T-helper 17 cell (primary cell): ENCODE data around the gene AK4. TPM values are rescaled to one million over a fixed set of nuclear protein-coding genes. Genes with fewer than 3 reads are reported as not detected.
A peak's percentile ranks its signal among the peaks of the same experiment; 100 is the strongest.
"Not testable (repeated sequence)": the region's sequence is repeated elsewhere in the genome, so short reads cannot be mapped to it uniquely, and the experiment has no call there.

ENCODE experiments used
- ATAC-seq: fragments of 150-1000 bp; cut with Tn5 transposase; 2 replicates; pipeline ENCODE4 v1.10.0; 2021; ENCODE audit warnings: mild to moderate bottlenecking, moderate library complexity
- DNase-seq, 3 donors: peaks; one replicate each; pipeline versions ENCODE4 v3.0.0 to v3.0.0-alpha.2; 2020 to 2021
- H3K9me3 ChIP-seq: one replicate; pipeline ENCODE4 v1.7.0; 2013; ENCODE audit warnings: low read length, mild to moderate bottlenecking; ENCODE audit not compliant: control insufficient read depth, poor library complexity, severe bottlenecking
- H3K27ac Mint-ChIP-seq: one replicate; pipeline ENCODE4 v1.8.0; 2022; ENCODE audit warnings: mild to moderate bottlenecking, moderate library complexity, mixed read lengths
- H3K27me3 Mint-ChIP-seq: one replicate; pipeline ENCODE4 v1.8.0; 2022; ENCODE audit warnings: mixed read lengths
- H3K36me3 Mint-ChIP-seq: one replicate; pipeline ENCODE4 v1.8.0; 2022; ENCODE audit warnings: low read depth, mixed read lengths
- H3K4me1 Mint-ChIP-seq: one replicate; pipeline ENCODE4 v1.8.0; 2022; ENCODE audit warnings: mild to moderate bottlenecking, mixed read lengths
- H3K4me3 Mint-ChIP-seq: one replicate; pipeline ENCODE4 v1.8.0; 2022; ENCODE audit warnings: mild to moderate bottlenecking, moderate library complexity, mixed read lengths
- total RNA-seq, 4 donors: library from RNA in 2 of 4; stranded (reverse) in 2 of 4; gene quantifications; one replicate each; pipeline ENCODE4 v1.2.3 and lab custom pipeline; 2022 to 2026

AK4 gene
- total RNA-seq, 2 donors from 2014 or later, result 0.05 to 0.07 TPM

DNA sequence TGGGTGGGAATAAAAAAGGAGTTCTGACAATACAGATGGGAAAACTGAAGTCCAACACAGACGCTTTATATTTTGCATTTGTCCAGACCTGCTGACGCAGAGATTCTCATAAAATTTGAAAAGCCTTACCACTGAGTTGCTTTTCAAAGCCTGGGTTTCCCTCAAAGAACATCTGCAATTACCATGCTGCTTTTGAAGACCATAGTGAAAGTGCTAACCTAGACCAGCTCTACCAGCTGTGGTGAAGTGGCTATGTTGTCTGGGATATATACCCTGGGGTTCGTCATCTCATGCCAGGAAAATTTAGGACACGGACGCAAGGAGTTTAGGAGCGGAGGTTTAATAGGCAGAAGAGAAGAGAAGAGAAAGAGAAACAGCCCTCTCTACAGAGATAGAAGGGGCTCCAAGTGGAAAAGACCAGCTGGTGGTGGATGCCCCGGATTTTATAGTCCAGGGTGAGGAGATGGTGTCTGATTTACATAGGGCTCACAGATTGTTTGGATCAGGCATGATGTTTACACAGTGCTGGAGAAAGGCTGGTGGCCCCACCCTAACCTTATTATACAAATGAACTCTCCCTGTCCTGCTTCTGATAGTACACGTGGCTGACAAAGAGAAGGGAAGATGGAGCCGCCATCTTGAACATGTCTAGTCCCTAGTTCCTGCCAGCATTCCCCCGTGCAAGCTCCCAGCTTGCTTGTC, 73.8 kb downstream of the AK4 start:
- H3K9me3 ChIP-seq, result no peaks in the 10 kb centered on the region
- ATAC-seq (no peak), DNase-seq (no peak)
- no peak overlapping the region for H3K27ac Mint-ChIP-seq
- H3K4me3 Mint-ChIP-seq, result no peak overlapping the region
- no peaks in the 10 kb centered on the region for H3K4me1 Mint-ChIP-seq
- peaks cover 20% of the 10 kb centered on the region for H3K27me3 Mint-ChIP-seq
- H3K36me3 Mint-ChIP-seq, result no peaks in the 10 kb centered on the region

DNA sequence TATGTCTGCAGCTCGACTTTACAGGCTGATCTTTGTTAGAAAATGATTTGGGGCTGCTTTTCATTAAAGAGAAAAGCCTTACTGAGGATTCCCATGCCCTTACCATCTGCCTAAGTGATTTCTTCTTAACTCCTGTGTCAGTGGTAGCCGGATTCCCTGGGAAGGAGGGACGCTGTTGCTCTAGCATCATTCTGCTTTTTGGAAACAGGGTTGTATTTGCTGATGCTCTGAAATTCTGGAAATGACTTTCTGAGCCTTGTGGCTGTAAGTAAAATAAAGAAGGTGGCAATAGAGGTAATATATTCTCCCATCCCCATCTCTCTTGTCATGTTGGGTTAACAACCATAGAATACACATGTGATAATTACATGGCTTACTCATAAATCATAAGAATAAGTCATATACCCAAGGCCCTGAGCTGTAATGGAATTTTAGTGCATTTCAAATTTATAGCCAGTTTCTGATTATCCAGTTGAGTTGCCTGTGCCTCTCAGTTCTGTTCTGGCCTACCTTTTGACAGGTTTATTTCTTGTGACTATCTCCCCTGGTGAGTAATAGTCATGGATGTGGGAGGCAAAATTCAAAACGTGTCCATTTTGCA, 74.4 kb downstream of the AK4 start:
- peaks cover 20% of the 10 kb centered on the region for H3K27me3 Mint-ChIP-seq
- no peak overlapping the region for H3K4me3 Mint-ChIP-seq
- DNase-seq, result no peak
- H3K36me3 Mint-ChIP-seq, result no peaks in the 10 kb centered on the region
- H3K9me3 ChIP-seq, result no peaks in the 10 kb centered on the region
- no peak overlapping the region for H3K27ac Mint-ChIP-seq
- ATAC-seq, result no peak
- no peaks in the 10 kb centered on the region for H3K4me1 Mint-ChIP-seq

DNA sequence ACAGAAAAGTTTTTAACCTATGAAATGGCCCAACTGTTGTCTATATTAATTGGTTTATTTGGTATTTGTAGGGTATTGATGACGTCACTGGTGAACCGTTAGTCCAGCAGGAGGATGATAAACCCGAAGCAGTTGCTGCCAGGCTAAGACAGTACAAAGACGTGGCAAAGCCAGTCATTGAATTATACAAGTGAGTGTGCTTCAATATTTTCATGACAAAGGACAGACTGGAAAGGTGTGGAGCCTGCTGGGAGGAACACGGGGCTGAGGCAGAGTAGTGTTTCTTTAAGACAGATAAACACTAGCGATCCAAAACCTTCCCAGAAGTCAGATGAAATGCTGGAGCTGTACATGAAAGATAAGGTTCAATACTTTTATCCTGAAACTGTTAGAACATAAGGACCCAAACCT, 76.7 kb downstream of the AK4 start:
- Mint-ChIP-seq H3K4me1 (peaks cover under 1% of the 10 kb centered on the region), H3K27me3 (peaks cover 31% of the 10 kb centered on the region), H3K27ac (no peak overlapping the region), H3K36me3 (peaks cover under 1% of the 10 kb centered on the region), H3K4me3 (no peak overlapping the region)
- no peak for ATAC-seq
- no peak for DNase-seq
- no peaks in the 10 kb centered on the region for H3K9me3 ChIP-seq

DNA sequence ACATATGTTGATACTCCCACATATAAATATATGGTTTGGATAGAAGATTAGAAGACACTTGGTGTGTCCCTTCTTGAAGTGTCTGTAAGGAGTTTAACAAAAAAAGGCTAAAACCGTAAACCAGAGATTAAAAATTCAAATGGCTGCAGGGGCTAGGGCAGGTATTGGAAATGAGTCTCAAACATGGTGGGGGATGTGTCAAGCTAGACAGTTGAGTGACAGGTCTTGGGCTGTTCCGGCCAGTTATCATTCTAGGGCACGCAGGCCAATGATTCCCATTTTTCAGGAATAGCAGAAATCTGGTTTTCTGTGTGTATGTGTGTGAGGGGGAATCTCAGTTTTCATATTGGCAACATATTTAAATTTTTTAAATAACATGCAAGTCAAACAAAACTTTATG, 77.2 kb downstream of the AK4 start:
- no peaks in the 10 kb centered on the region for H3K9me3 ChIP-seq
- no peak for DNase-seq
- no peak for ATAC-seq
- peaks cover 2% of the 10 kb centered on the region for H3K36me3 Mint-ChIP-seq
- no peak overlapping the region for H3K4me3 Mint-ChIP-seq
- H3K27me3 Mint-ChIP-seq, result peaks cover 36% of the 10 kb centered on the region
- no peak overlapping the region for H3K27ac Mint-ChIP-seq
- peaks cover 3% of the 10 kb centered on the region for H3K4me1 Mint-ChIP-seq

DNA sequence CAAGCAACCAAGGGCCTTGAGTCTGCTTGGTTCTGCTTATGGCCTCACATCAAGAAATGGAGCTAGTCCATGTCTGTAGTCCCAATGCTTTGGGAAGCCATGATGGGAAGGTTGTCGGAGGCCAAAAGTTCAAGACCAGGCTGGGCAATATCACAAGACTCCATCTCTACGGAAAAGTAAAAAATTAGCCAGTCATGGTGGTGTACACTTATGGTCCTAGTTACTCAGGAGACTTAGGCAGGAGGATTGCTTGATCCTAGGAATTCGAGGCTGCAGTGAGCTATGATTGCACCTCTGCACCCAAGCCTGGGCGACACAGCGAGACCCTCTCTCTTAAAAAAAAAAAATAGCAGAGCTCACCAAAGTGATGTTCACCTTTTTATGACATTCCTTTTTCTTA, 81.2 kb downstream of the AK4 start:
- no peaks in the 10 kb centered on the region for H3K9me3 ChIP-seq
- no peak for ATAC-seq
- no peak for DNase-seq
- Mint-ChIP-seq H3K4me3 (no peak overlapping the region), H3K27me3 (peaks cover 37% of the 10 kb centered on the region), H3K27ac (peak overlapping the region; percentile 27), H3K36me3 (peaks cover 2% of the 10 kb centered on the region), H3K4me1 (peaks cover 5% of the 10 kb centered on the region)

DNA sequence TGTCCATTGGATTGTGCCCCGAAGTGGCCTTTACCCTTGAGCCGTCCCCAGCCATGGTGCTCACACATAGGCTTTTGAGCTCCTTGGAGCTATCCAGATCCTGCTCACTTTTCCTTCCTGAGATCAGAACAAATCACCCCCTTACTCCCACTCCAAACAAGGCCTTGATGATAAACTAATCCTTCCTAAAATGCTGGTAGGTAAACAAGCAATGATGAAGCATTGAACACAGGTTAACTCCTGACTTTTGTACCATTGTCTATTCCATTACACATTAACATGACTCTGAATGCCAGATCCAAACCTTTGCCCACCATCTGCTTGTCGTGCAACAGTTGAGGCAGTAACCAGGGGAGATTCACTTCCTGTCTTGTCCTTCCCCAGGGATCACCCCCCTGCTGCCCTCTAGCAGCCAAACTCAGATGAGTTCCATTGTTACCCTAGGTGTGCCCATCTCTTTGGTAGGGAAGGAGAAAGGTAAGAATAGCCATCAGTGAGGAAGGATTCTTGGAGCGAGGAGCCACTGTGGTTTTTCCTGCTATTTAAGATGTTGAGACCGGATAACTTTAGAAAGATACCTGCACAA, 81.8 kb downstream of the AK4 start:
- H3K4me3 Mint-ChIP-seq, result no peak overlapping the region
- H3K9me3 ChIP-seq, result no peaks in the 10 kb centered on the region
- H3K36me3 Mint-ChIP-seq, result peaks cover 2% of the 10 kb centered on the region
- no peak for DNase-seq
- no peak overlapping the region for H3K27ac Mint-ChIP-seq
- no peak for ATAC-seq
- H3K27me3 Mint-ChIP-seq, result peaks cover 38% of the 10 kb centered on the region
- peaks cover 5% of the 10 kb centered on the region for H3K4me1 Mint-ChIP-seq

DNA sequence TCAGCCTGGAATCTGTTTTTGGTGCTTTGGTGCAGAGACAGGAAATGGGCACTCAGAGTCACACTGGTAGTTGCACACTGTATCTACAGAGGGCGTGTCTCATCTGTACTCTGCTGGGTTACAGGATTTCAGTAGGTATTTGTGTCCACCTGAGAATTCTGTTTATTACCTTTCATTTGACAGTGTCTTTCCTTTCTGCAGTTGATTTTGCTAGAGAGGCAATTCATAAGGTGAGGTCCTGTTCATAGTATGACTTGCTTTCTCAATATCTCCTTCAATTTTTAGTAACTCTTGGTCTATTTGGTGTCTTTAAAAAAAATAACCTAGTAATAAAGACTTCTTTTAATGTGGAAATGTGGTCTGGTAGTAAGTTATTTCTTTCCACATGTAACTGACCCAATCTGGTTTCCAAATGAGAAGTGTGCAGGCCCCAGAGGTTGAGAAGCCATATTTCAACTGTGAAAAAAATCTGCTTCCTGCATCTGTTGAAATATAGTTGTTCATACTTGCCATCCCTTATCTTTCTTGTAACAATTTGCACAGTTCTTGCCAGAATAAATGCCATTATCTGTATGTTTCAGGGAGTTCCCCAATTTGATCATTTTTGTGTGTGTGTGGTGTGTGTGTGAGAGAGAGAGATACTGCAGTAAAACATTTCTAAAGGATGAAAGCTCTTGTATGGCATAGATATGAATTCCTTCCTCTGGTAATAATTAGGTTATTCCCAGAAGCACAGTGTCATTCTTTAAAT, 82.9 kb downstream of the AK4 start:
- no peak overlapping the region for H3K27ac Mint-ChIP-seq
- peaks cover 2% of the 10 kb centered on the region for H3K36me3 Mint-ChIP-seq
- no peaks in the 10 kb centered on the region for H3K9me3 ChIP-seq
- H3K4me1 Mint-ChIP-seq, result peaks cover 5% of the 10 kb centered on the region
- H3K4me3 Mint-ChIP-seq, result peak overlapping the region; percentile 53
- DNase-seq, result no peak
- H3K27me3 Mint-ChIP-seq, result peaks cover 38% of the 10 kb centered on the region
- ATAC-seq, result no peak

DNA sequence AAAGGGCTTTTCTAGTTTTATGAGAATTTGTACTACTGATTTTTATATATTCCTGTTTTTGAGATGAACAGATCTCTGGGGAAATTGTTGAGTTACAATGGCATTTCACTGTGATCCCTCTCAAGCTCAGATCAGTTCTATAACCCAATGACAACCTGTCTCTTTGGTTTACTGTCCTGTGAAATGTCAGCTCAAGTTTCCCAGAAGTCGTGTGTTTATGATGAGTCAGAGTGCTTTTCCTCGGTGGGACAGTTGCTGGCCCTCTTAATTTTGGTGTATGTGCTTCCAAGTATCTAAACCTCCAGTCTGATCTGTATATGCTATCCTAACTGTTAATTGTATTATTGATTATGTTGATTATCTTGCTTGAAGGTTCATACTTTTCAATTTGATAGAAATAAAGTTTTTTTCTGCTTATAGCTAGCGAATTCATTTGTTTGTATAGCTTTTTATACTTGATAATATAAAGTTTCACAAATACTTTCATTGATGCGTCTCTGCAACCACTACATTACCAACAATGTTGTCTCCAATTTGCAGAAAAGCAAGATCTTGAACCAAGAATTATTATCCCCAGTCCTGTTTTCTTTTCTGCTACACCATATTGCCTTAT, 83.8 kb downstream of the AK4 start:
- H3K36me3 Mint-ChIP-seq, result peaks cover 2% of the 10 kb centered on the region
- H3K27ac Mint-ChIP-seq, result no peak overlapping the region
- no peaks in the 10 kb centered on the region for H3K9me3 ChIP-seq
- DNase-seq (no peak), ATAC-seq (no peak)
- H3K27me3 Mint-ChIP-seq, result peaks cover 38% of the 10 kb centered on the region
- H3K4me3 Mint-ChIP-seq, result no peak overlapping the region
- H3K4me1 Mint-ChIP-seq, result peaks cover 5% of the 10 kb centered on the region

DNA sequence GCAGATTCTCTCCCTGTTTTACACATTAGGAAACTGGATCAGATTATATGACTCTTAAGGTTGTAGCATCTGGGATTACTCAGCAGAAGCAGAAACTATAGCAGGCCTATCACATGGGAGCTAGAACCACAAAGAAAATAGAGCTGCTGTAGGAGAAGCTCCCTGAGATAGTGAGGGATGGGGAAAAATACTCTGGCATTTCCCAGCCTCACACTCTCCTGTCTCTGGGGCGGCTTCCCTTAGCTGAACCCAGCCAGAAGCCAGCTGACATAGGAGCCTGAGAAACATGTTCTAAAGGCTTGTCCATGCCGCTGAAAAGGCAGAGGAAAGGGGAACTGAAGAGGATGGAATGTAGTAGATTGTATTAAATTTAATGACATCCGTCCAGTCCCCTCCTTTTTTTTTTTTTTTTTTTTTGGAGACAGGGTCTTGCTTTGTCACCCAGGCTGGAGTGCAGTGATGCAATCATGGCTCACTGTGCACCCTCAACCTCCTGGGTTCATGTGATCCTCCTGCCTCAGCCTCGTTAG, 84.5 kb downstream of the AK4 start:
- no peaks in the 10 kb centered on the region for H3K9me3 ChIP-seq
- peaks cover 39% of the 10 kb centered on the region for H3K27me3 Mint-ChIP-seq
- ATAC-seq (no peak), DNase-seq (no peak)
- no peak overlapping the region for H3K4me3 Mint-ChIP-seq
- H3K4me1 Mint-ChIP-seq, result peaks cover 5% of the 10 kb centered on the region
- peaks cover 2% of the 10 kb centered on the region for H3K36me3 Mint-ChIP-seq
- H3K27ac Mint-ChIP-seq, result no peak overlapping the region

DNA sequence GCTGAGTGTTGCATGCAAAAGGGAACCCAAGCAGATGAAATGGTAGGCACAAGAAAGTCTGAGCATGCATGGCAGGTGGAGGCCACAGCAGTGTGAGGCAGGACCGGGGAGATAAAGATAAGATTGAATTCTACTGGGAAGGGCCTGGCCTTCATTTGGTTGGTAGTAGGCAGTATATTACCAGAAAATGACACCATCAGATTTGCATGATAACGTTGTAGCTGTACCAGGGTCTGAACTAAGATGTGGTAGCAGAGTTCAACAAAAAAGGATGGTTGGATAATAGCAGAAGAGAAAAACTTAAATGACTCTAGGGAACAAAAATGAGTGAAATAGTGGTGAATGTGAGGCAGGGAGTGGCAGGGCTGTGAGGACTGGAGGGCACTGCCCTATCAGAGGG, 85.8 kb downstream of the AK4 start:
- Mint-ChIP-seq H3K4me3 (no peak overlapping the region), H3K27ac (no peak overlapping the region), H3K27me3 (peaks cover 42% of the 10 kb centered on the region), H3K4me1 (peaks cover 5% of the 10 kb centered on the region), H3K36me3 (peaks cover 2% of the 10 kb centered on the region)
- no peak for ATAC-seq
- no peaks in the 10 kb centered on the region for H3K9me3 ChIP-seq
- no peak for DNase-seq

DNA sequence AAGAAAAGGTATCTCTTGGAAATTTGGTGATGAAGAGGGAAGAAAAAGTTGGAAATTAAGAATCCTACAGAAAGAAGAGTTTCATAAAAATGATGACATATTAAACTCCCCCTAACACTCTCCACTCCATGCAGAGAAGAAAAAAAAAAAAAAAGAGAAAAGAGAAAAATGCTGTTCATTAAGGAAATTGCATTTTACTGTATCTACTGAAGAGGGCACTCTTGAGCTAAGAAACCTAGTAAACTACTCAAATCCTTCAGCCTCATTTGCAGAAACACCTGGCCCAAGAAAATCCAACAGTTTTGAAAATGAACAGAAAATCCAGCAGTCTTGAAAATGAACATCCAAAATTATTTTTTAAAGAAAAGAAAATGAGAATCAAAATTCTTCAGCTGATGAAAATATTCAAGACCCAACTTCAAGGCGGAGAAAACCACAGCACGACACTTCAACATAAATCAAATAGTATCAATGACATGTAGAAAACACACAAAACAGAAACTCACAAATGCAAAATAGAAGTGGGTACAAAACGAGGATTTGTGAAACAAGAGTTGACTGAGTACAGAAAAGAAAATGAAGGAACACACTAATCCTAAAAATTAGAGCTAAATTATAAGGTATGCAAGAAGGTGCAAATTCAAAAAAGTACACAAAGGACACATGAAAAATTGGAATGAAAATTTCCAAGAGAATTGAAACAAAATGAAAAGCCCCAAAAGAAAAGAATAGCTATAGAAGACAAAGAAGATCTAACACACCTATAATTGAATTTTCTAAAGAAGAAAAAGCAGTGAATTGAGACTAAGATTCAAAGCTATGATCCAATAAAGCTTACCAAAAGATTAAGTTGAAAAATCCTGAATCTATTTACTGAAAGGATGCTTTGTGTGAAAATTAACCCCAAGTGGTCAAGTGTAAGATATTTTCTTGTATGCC, 88.1 kb downstream of the AK4 start:
- no peak for ATAC-seq
- Mint-ChIP-seq H3K4me3 (no peak overlapping the region), H3K4me1 (peaks cover under 1% of the 10 kb centered on the region)

DNA sequence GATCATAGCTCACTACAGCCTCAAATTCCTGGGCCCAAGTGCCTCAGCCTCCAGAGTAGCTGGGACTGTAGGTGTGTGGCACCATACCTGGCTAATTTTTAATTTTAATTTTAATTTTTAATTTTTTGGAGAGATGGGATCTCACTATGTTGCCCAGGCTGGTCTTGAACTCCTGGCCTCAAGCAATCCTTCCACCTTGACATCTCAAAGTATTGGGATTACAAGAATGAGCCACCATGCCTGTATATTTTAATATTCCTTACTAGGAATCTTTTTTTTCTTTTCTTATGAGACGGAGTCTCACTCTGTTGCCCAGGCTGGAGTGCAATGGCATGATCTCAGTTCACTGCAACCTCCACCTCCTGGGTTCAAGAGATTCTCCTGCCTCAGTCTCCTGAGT, 89.1 kb downstream of the AK4 start:
- H3K4me1 Mint-ChIP-seq, ATAC-seq, H3K27ac Mint-ChIP-seq, H3K36me3 Mint-ChIP-seq, H3K4me3 Mint-ChIP-seq, DNase-seq, H3K9me3 ChIP-seq: not testable (repeated sequence)
- H3K27me3 Mint-ChIP-seq, result peaks cover 38% of the 10 kb centered on the region

More for the DNA sequence above, 88.1 kb downstream of the AK4 start:
- no peaks in the 10 kb centered on the region for H3K36me3 Mint-ChIP-seq
- no peaks in the 10 kb centered on the region for H3K9me3 ChIP-seq
- H3K27me3 Mint-ChIP-seq, result peaks cover 34% of the 10 kb centered on the region
- no peak overlapping the region for H3K27ac Mint-ChIP-seq
- DNase-seq, result no peak
